ENCODE measurements around the gene COL8A1.

GRCh38 chr3:99641480-99641879 lies 3.1 kb downstream of the COL8A1 start:
- TF ChIP-seq CTCF (IDR thresholded peaks at IDR 0.05) (no peak), POLR2A (IDR thresholded peaks at IDR 0.05) (no peak)
